HL-60 (cell line): Measurements from ENCODE around the gene GNAL.

Source experiments
- POLR2AphosphoS5 ChIP-seq: IDR thresholded peaks from 2 replicates; pipeline ENCODE4 v1.6.1; 2012; ENCODE audit warnings: low read depth
- TF ChIP-seq, protein P1 (sequence below): IDR thresholded peaks from one replicate; pipeline ENCODE4 v1.5.1; 2011; ENCODE audit warnings: low read length, control low read depth, inconsistent platforms; ENCODE audit not compliant: insufficient read depth

DNA sequence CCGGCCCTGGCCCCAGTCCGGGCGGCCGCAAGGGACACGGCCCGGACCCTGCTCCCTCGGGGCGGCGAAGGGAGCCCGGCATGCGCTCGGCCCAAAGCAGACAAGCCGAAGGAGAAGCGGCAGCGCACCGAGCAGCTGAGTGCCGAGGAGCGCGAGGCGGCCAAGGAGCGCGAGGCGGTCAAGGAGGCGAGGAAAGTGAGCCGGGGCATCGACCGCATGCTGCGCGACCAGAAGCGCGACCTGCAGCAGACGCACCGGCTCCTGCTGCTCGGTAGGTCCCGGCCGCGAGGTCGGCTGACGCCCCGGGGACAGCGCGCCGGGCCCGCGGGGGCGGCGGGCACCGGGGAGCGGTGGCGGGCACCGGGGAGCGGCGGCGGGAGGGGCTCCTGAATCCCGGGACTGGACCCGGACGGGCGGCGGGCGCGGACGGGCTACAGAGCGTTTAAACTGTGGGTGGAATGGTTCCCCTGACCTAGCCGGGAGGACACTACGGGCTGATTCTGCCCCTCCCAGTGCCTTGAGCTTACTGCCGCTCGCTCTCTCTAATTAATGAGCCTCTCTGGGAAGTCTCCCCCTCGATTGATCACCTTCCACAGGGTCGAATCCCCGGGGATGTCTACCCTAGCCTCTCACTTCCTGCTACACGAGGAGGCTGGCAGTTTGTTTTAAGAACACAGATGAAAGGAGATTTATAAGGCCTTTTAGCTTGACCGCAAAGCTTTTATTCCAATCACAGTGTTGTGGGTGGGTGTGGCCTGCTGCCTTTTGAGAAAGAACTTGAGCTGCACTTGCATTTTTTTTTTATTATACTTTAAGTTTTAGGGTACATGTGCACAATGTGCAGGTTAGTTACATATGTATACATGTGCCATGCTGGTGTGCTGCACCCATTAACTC, 853 bp downstream of the GNAL start:
- TF ChIP-seq, protein P1, sequence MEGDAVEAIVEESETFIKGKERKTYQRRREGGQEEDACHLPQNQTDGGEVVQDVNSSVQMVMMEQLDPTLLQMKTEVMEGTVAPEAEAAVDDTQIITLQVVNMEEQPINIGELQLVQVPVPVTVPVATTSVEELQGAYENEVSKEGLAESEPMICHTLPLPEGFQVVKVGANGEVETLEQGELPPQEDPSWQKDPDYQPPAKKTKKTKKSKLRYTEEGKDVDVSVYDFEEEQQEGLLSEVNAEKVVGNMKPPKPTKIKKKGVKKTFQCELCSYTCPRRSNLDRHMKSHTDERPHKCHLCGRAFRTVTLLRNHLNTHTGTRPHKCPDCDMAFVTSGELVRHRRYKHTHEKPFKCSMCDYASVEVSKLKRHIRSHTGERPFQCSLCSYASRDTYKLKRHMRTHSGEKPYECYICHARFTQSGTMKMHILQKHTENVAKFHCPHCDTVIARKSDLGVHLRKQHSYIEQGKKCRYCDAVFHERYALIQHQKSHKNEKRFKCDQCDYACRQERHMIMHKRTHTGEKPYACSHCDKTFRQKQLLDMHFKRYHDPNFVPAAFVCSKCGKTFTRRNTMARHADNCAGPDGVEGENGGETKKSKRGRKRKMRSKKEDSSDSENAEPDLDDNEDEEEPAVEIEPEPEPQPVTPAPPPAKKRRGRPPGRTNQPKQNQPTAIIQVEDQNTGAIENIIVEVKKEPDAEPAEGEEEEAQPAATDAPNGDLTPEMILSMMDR = no peak
- no peak for TF ChIP-seq POLR2AphosphoS5
